Neural cell (in vitro differentiated cells): ENCODE data around the gene TESK1. TPM values are rescaled to one million over a fixed set of nuclear protein-coding genes. Genes with fewer than 3 reads are reported as not detected.

ENCODE experiments used
- H2AFZ ChIP-seq: fragments of 200-600, 300-800 bp; sonication (generic), shearing (Covaris generic); 2 replicates; pipeline ENCODE4 v1.6.0; 2014; ENCODE audit warnings: low read depth, mild to moderate bottlenecking, antibody characterized with exemption, low read length, moderate library complexity
- H3F3A ChIP-seq: fragments of 200-600 bp; shearing (Covaris generic); 2 replicates; pipeline ENCODE4 v1.6.1; 2016; ENCODE audit warnings: mild to moderate bottlenecking, moderate library complexity, mixed read lengths, antibody characterized with exemption, low read length; ENCODE audit not compliant: insufficient read depth, poor library complexity, severe bottlenecking
- H3K27ac ChIP-seq: fragments of 200-600, 300-800 bp; sonication (generic), shearing (Covaris generic); 2 replicates; pipeline ENCODE4 v1.5.1; 2014; ENCODE audit warnings: mild to moderate bottlenecking, low read length, moderate library complexity
- H3K27me3 ChIP-seq: fragments of 300-800, 200-600 bp; sonication (generic), shearing (Covaris generic); 2 replicates; pipeline ENCODE4 v1.6.0; 2014; ENCODE audit warnings: mild to moderate bottlenecking, low read depth, low read length, moderate library complexity; ENCODE audit not compliant: insufficient read depth
- H3K36me3 ChIP-seq: fragments of 300-800, 200-600 bp; sonication (generic), shearing (Covaris generic); 2 replicates; pipeline ENCODE4 v1.5.1; 2014; ENCODE audit warnings: mild to moderate bottlenecking, antibody characterized with exemption, low read length, moderate library complexity; ENCODE audit not compliant: insufficient read depth
- H3K4me2 ChIP-seq: fragments of 300-800, 200-600 bp; sonication (generic), shearing (Covaris generic); 2 replicates; pipeline ENCODE4 v1.6.0; 2014; ENCODE audit warnings: mild to moderate bottlenecking, low read length
- H3K4me3 ChIP-seq: fragments of 300-800, 200-600 bp; sonication (generic), shearing (Covaris generic); 2 replicates; pipeline ENCODE4 v1.5.1; 2014; ENCODE audit warnings: mild to moderate bottlenecking, low read length, moderate library complexity
- H3K79me2 ChIP-seq: fragments of 200-600 bp; shearing (Covaris generic); replicated peaks from 2 replicates; pipeline ENCODE4 v1.6.0; 2014; ENCODE audit warnings: mild to moderate bottlenecking, low read length, moderate library complexity; ENCODE audit not compliant: insufficient read depth
- H3K9ac ChIP-seq: fragments of 300-800, 200-600 bp; sonication (generic), shearing (Covaris generic); 2 replicates; pipeline ENCODE4 v1.6.1; 2016; ENCODE audit warnings: mild to moderate bottlenecking, low read length, mixed read lengths
- H3K9me2 ChIP-seq: fragments of 200-600 bp; shearing (Covaris generic); 2 replicates; pipeline ENCODE4 v1.6.1; 2016; ENCODE audit warnings: mild to moderate bottlenecking, low read length, mixed read lengths; ENCODE audit not compliant: insufficient read depth
- H3K9me3 ChIP-seq: fragments of 200-600, 300-800 bp; sonication (generic), shearing (Covaris generic); 2 replicates; pipeline ENCODE4 v1.6.1; 2016; ENCODE audit warnings: mild to moderate bottlenecking, mixed run types, low read length, moderate library complexity, mixed read lengths
- H4K20me1 ChIP-seq: fragments of 200-600 bp; shearing (Covaris generic); 2 replicates; pipeline ENCODE4 v1.6.1; 2016; ENCODE audit warnings: mild to moderate bottlenecking, mixed run types; ENCODE audit not compliant: insufficient read depth
- CTCF ChIP-seq: fragments of 450-650 bp; IDR thresholded peaks from 2 replicates; pipeline ENCODE4 v1.5.1; 2014; ENCODE audit warnings: antibody characterized with exemption, mild to moderate bottlenecking, moderate library complexity; ENCODE audit not compliant: poor library complexity, severe bottlenecking
- EP300 ChIP-seq: fragments of 450-650 bp; conservative IDR thresholded peaks from 2 replicates; pipeline ENCODE4 v1.6.1; 2014; ENCODE audit warnings: antibody characterized with exemption, mild to moderate bottlenecking, moderate library complexity; ENCODE audit not compliant: poor library complexity, severe bottlenecking
- EZH2 ChIP-seq: fragments of 200-600, 300-800 bp; shearing (Covaris generic), sonication (generic); IDR thresholded peaks from 2 replicates; pipeline ENCODE4 v1.6.1; 2014; ENCODE audit warnings: antibody characterized with exemption, low read length, borderline replicate concordance, mild to moderate bottlenecking; ENCODE audit not compliant: insufficient read depth, poor library complexity, severe bottlenecking
- MXI1 ChIP-seq: fragments of 450-650 bp; conservative IDR thresholded peaks from 2 replicates; pipeline ENCODE4 v1.6.1; 2014; ENCODE audit warnings: antibody characterized with exemption, mild to moderate bottlenecking; ENCODE audit not compliant: poor library complexity, severe bottlenecking
- POLR2AphosphoS5 ChIP-seq: IDR thresholded peaks from 2 replicates; pipeline ENCODE4 v1.6.1; 2012
- RAD21 ChIP-seq: fragments of 450-650 bp; conservative IDR thresholded peaks from 2 replicates; pipeline ENCODE4 v1.6.1; 2014; ENCODE audit warnings: antibody characterized with exemption, mild to moderate bottlenecking, moderate library complexity
- REST ChIP-seq: IDR thresholded peaks from 2 replicates; pipeline ENCODE4 v1.6.1; 2012; ENCODE audit warnings: borderline replicate concordance
- TAF1 ChIP-seq: IDR thresholded peaks from 2 replicates; pipeline ENCODE4 v1.6.1; 2012; ENCODE audit warnings: low read depth
- polyA plus RNA-seq: library from polyadenylated mRNA; depleted of rRNA; stranded (reverse); fragments of >200 nt; gene quantifications from 2 replicates; pipeline ENCODE4 v1.2.3, GENCODE V29; 2014

TESK1 gene
- polyA plus RNA-seq, 1 donor from 2014 or later, result 37.9 TPM

GRCh38 chr9:35569206-35569605 is 35.9 kb upstream of the TESK1 start:
- Histone ChIP-seq H3K9me3 (no peaks in the 10 kb centered on the region), H2AFZ (no peak overlapping the region), H3K36me3 (no peaks in the 10 kb centered on the region), H3K4me3 (no peak overlapping the region), H3K79me2 (no peaks in the 10 kb centered on the region), H4K20me1 (no peaks in the 10 kb centered on the region), H3F3A (no peaks in the 10 kb centered on the region), H3K27me3 (no peaks in the 10 kb centered on the region), H3K9me2 (no peaks in the 10 kb centered on the region), H3K9ac (no peak overlapping the region), H3K4me2 (no peak overlapping the region), H3K27ac (no peak overlapping the region)
- TF ChIP-seq POLR2AphosphoS5, result no peak

- Histone ChIP-seq H3K27me3 (no peaks in the 10 kb centered on the region), H3K4me3 (no peak overlapping the region), H3K36me3 (no peaks in the 10 kb centered on the region), H3K27ac (peak overlapping the region; percentile 2), H3K79me2 (no peaks in the 10 kb centered on the region), H2AFZ (no peak overlapping the region), H3K4me2 (no peak overlapping the region), H4K20me1 (no peaks in the 10 kb centered on the region), H3F3A (no peaks in the 10 kb centered on the region), H3K9me2 (no peaks in the 10 kb centered on the region), H3K9ac (no peak overlapping the region), H3K9me3 (no peaks in the 10 kb centered on the region)
- TF ChIP-seq CTCF (no peak), MXI1 (no peak), POLR2AphosphoS5 (no peak), TAF1 (no peak), RAD21 (no peak), EZH2 (no peak), EP300 (peak; percentile 53), REST (no peak)
Observed at GRCh38 chr9:35570709-35571504, 34.2 kb upstream of the TESK1 start.
